ENCODE results near the gene SLC38A11. TPM values are rescaled to one million over a fixed set of nuclear protein-coding genes. Genes with fewer than 3 reads are reported as not detected.

SLC38A11 gene
- total and polyA plus RNA-seq, 2 of the 13 experiments (the other 11 are each of a cell fraction or from before 2014, with no cell fraction given) = 14.0 to 14.3 TPM

- TF ChIP-seq ZNF710 (CRISPR knock-in tag; IDR thresholded peaks at IDR 0.05; ENCODE audit: borderline replicate concordance) (peak; percentile 76; the same call in 1 of the 2 replicates), ZNF234 (CRISPR knock-in tag; conservative IDR thresholded peaks at IDR 0.05) (no peak), ZNF646 (CRISPR knock-in tag; IDR thresholded peaks at IDR 0.05) (no peak), ZNF556 (CRISPR knock-in tag; IDR thresholded peaks at IDR 0.05; ENCODE audit: borderline replicate concordance) (peak; percentile 45; the same call in 1 of the 2 replicates), RAD51 (IDR thresholded peaks at IDR 0.05; ENCODE audit: borderline replicate concordance) (no peak), RELA (CRISPR knock-in tag; IDR thresholded peaks at IDR 0.05) (no peak), ZNF501 (CRISPR knock-in tag; IDR thresholded peaks at IDR 0.05) (no peak), ZNF839 (CRISPR knock-in tag; IDR thresholded peaks at IDR 0.05; ENCODE audit: borderline replicate concordance) (no peak), RXRB (CRISPR knock-in tag; IDR thresholded peaks at IDR 0.05; ENCODE audit: borderline replicate concordance) (peak; percentile 98), ZNF572 (CRISPR knock-in tag; IDR thresholded peaks at IDR 0.05) (no peak), E2F5 (CRISPR knock-in tag; conservative IDR thresholded peaks at IDR 0.05) (no peak), SP140L (CRISPR knock-in tag; IDR thresholded peaks at IDR 0.05; ENCODE audit: borderline replicate concordance) (peak; percentile 87; the same call in 1 of the 2 replicates), CBX2 (IDR thresholded peaks at IDR 0.05; ENCODE audit: low read depth, low read length) (no peak), CBX2 (CRISPR knock-in tag; IDR thresholded peaks at IDR 0.05; ENCODE audit: low read depth) (no peak), PAX8 (CRISPR knock-in tag; IDR thresholded peaks at IDR 0.05; ENCODE audit: borderline replicate concordance) (no peak), ZNF878 (CRISPR knock-in tag; IDR thresholded peaks at IDR 0.05) (peak; percentile 53; the same call in 1 of the 2 replicates), PHF21A (CRISPR knock-in tag; IDR thresholded peaks at IDR 0.05) (0 out of 2 replicates have a peak, but pooled peaks have one; percentile 52), ZNF883 (CRISPR knock-in tag; IDR thresholded peaks at IDR 0.05; ENCODE audit: not compliant biosample characterization) (no peak), FOXO4 (CRISPR knock-in tag; conservative IDR thresholded peaks at IDR 0.05) (no peak)
Observed at GRCh38 chr2:164887434-164888144, 67.7 kb downstream of the SLC38A11 start (continued).

All from HepG2 (cell line).